HepG2 (cell line): ENCODE data around the gene KRT79. TPM values are rescaled to one million over a fixed set of nuclear protein-coding genes. Genes with fewer than 3 reads are reported as not detected.

Source experiments
- ATAC-seq: fragments of 200-7000 bp; cut with Tn5 transposase; 3 replicates; pipeline ENCODE4 v1.9.1; 2020; ENCODE audit warnings: mild to moderate bottlenecking, moderate library complexity
- BruUV-seq: library from RNA; stranded (reverse); fragments of 400-500 nt; replicated peaks from 2 replicates; lab custom pipeline; 2021; lab: Mats Ljungman, UMichigan
- CTCF ChIA-PET: fragments of 300-600 bp; formaldehyde crosslinking; extraction: SDS; loops from one replicate; lab custom pipeline; 2021; ENCODE audit warnings: low total read pairs, inconsistent platforms, low intra/inter-chr PET ratio; lab: Yijun Ruan, JAX
- POLR2A ChIA-PET: fragments of 350-600 bp; sonication (Branson Sonifier 250); formaldehyde crosslinking; loops from one replicate; lab custom pipeline; 2020; ENCODE audit warnings: antibody characterized with exemption, inconsistent platforms; lab: Yijun Ruan, JAX
- DNase-seq: peaks from one replicate; pipeline ENCODE4 v3.0.0-alpha.2; 2015; ENCODE audit warnings: low spot score
- FAIRE-seq: peaks from 3 replicates; lab custom pipeline; 2011; peaks lifted over from hg19 to GRCh38; lab: Jason Lieb, UNC
- H2AFZ ChIP-seq: one replicate; pipeline ENCODE4 v1.6.1; 2011; ENCODE audit warnings: low read length, inconsistent platforms
- H3K27ac ChIP-seq: fragments of 300-600 bp; 3 replicates; pipeline ENCODE4 v1.8.0; 2011; ENCODE audit warnings: mixed run types, mild to moderate bottlenecking, mixed read lengths, low read length, inconsistent platforms; ENCODE audit not compliant: insufficient read depth; ENCODE audit errors: extremely low read length
- H3K27me3 ChIP-seq, 2 experiments: fragments of 200-600 bp in 1 of 2; 2 replicates in 1 of 2; 3 replicates in 1 of 2; pipeline versions ENCODE4 v1.6.0 to v1.8.0; 2011; ENCODE audit warnings: low read length in 2 of 2, mild to moderate bottlenecking in 2 of 2, moderate library complexity in 2 of 2, inconsistent platforms in 1 of 2; ENCODE audit not compliant: insufficient read depth in 2 of 2, control insufficient read depth in 1 of 2
- H3K36me3 ChIP-seq, 2 experiments: fragments of 200-600 bp in 1 of 2; replicated peaks in 1 of 2; 2 replicates in 1 of 2; 3 replicates in 1 of 2; pipeline versions ENCODE4 v1.5.1 to v1.8.0; 2011; ENCODE audit warnings: low read length in 2 of 2, inconsistent platforms in 1 of 2; ENCODE audit not compliant: insufficient read depth in 2 of 2, control insufficient read depth in 1 of 2
- H3K4me1 ChIP-seq: 2 replicates; pipeline ENCODE4 v1.5.1; 2012; ENCODE audit warnings: low read length, inconsistent platforms; ENCODE audit not compliant: insufficient read depth
- H3K4me2 ChIP-seq: 2 replicates; pipeline ENCODE4 v1.6.0; 2011; ENCODE audit warnings: low read depth, low read length, inconsistent platforms
- H3K4me3 ChIP-seq, 3 experiments: fragments of 200-600 bp in 1 of 3; sonication (generic), shearing (Covaris generic) in 1 of 3; replicated peaks in 1 of 3; 2 replicates each; pipeline ENCODE4 v1.5.1; 2011 to 2016; ENCODE audit warnings: low read length in 3 of 3, inconsistent platforms in 2 of 3, low read depth in 2 of 3, mild to moderate bottlenecking in 2 of 3, control low read depth in 1 of 3, mixed read lengths in 1 of 3; ENCODE audit not compliant: insufficient read depth in 1 of 3
- H3K79me2 ChIP-seq: one replicate; pipeline ENCODE4 v1.6.1; 2011; ENCODE audit warnings: low read length, inconsistent platforms; ENCODE audit not compliant: insufficient read depth
- H3K9ac ChIP-seq: 2 replicates; pipeline ENCODE4 v1.6.0; 2011; ENCODE audit warnings: mild to moderate bottlenecking, low read depth, low read length, inconsistent platforms; ENCODE audit not compliant: insufficient read depth
- H3K9me3 ChIP-seq: 2 replicates; pipeline ENCODE4 v1.5.1; 2012; ENCODE audit warnings: mild to moderate bottlenecking, low read length
- H4K20me1 ChIP-seq: 2 replicates; pipeline ENCODE4 v1.6.0; 2011; ENCODE audit warnings: inconsistent platforms, mild to moderate bottlenecking, low read length, moderate library complexity; ENCODE audit not compliant: insufficient read depth
- CENPX ChIP-seq: sonication (generic); formaldehyde crosslinking; IDR thresholded peaks from 2 replicates; pipeline ENCODE4 v1.9.0; 2021; ENCODE audit warnings: mild to moderate bottlenecking, missing genetic modification reagents, moderate library complexity
- KLF12 ChIP-seq: sonication (generic); formaldehyde crosslinking; IDR thresholded peaks from 2 replicates; pipeline ENCODE4 v1.4.0; 2020; ENCODE audit warnings: missing genetic modification reagents, borderline replicate concordance
- PRPF4 ChIP-seq: fragments of 200-400 bp; formaldehyde crosslinking; IDR thresholded peaks from 2 replicates; pipeline ENCODE4 v1.6.1; 2016; ENCODE audit warnings: low read length, low read depth; ENCODE audit not compliant: poor library complexity, severe bottlenecking
- REXO4 ChIP-seq: sonication (generic); formaldehyde crosslinking; IDR thresholded peaks from 2 replicates; pipeline ENCODE4 v1.8.0; 2022; ENCODE audit warnings: missing genetic modification reagents, mild to moderate bottlenecking, borderline replicate concordance
- ZBTB14 ChIP-seq: sonication (generic); formaldehyde crosslinking; IDR thresholded peaks from 2 replicates; pipeline ENCODE4 v1.4.0; 2020; ENCODE audit warnings: missing genetic modification reagents
- ZFP36 ChIP-seq: fragments of 150-350 bp; IDR thresholded peaks from 2 replicates; pipeline ENCODE4 v1.6.1; 2018; ENCODE audit warnings: borderline replicate concordance, low read length, low read depth; ENCODE audit not compliant: partially characterized antibody
- ZIK1 ChIP-seq: sonication (generic); formaldehyde crosslinking; IDR thresholded peaks from 2 replicates; pipeline ENCODE4 v1.5.0; 2020; ENCODE audit warnings: mild to moderate bottlenecking, low read depth, missing genetic modification reagents, borderline replicate concordance
- ZNF407 ChIP-seq: sonication (generic); formaldehyde crosslinking; IDR thresholded peaks from one replicate; pipeline ENCODE4 v1.5.1; 2020; ENCODE audit warnings: mild to moderate bottlenecking, missing genetic modification reagents; ENCODE audit errors: not compliant biosample characterization
- ZNF776 ChIP-seq: sonication (generic); formaldehyde crosslinking; IDR thresholded peaks from 2 replicates; pipeline ENCODE4 v1.4.0; 2020; ENCODE audit warnings: mild to moderate bottlenecking, missing genetic modification reagents
- WGBS: methylation state at CpG from one replicate; pipeline ENCODE4 v1.1.6; 2017; ENCODE audit warnings: low lambda C conversion rate; 5-methylcytosine and 5-hydroxymethylcytosine counted together
- in situ Hi-C: cut with HindIII; loops from 2 replicates; pipeline ENCODE4 v1.10.0; 2017; ENCODE audit warnings: low pct_unique_long_range_greater_than_20kb; ENCODE audit not compliant: extremely low pct_ligation_motif_present
- intact Hi-C: fragments of 100-400 bp; cut with micrococcal nuclease; formaldehyde crosslinking; loops from one replicate; pipeline ENCODE4 v1.10.0; 2022; ENCODE audit not compliant: unreplicated experiment
- polyA plus RNA-seq, 8 experiments: library from polyadenylated mRNA; depleted of rRNA in 3 of 8; stranded (reverse) in 7 of 8; unstranded in 1 of 8; fragments of >200 nt; fragmentation: Illumina TruSeq in 4 of 8; extraction: Trizol in 4 of 8; gene quantifications; 2 replicates each; pipeline versions ENCODE4 v1.2.1 to v1.2.3, GENCODE V29; 2011 to 2016; ENCODE audit warnings: low read depth in 4 of 8, missing spikeins in 1 of 8, mixed read lengths in 1 of 8; ENCODE audit not compliant: insufficient read depth in 1 of 8
- total RNA-seq, 5 experiments: library from RNA; depleted of rRNA; stranded (reverse); fragments of >200 nt; fragmentation: Illumina TruSeq; extraction: Trizol; gene quantifications; 2 replicates each; pipeline ENCODE4 v1.2.3, GENCODE V29; 2016; ENCODE audit warnings: low read depth in 1 of 5

The KRT79 gene
- total and polyA plus RNA-seq, 2 of the 13 experiments (the other 11 are each of a cell fraction or from before 2014, with no cell fraction given) = 0.09 TPM; not detected in 1

- no peak for TF ChIP-seq ZNF407 (CRISPR knock-in tag)
Observed at GRCh38 chr12:52836042-52836466, 1.9 kb upstream of the KRT79 start (continued).

- no peak overlapping the region for H3K9ac ChIP-seq
- no peaks in the 10 kb centered on the region for H3K9me3 ChIP-seq
- H2AFZ ChIP-seq = no peak overlapping the region
- no peaks in the 10 kb centered on the region for H4K20me1 ChIP-seq
- FAIRE-seq (no peak), ATAC-seq (no peak), DNase-seq (no peak)
- no peaks in the 10 kb centered on the region for H3K36me3 ChIP-seq
- H3K4me3 ChIP-seq = no peak overlapping the region
- H3K4me1 ChIP-seq = no peaks in the 10 kb centered on the region
- WGBS = 6% methylated on average over 7 of the region's 15 CpGs
- TF ChIP-seq ZIK1 (CRISPR knock-in tag) = no peak
- TF ChIP-seq ZBTB14 (CRISPR knock-in tag) = no peak
- TF ChIP-seq CENPX (CRISPR knock-in tag) = no peak
- TF ChIP-seq ZFP36 = no peak
- no peak for TF ChIP-seq REXO4 (CRISPR knock-in tag)
- no peak for TF ChIP-seq PRPF4
- no peak for TF ChIP-seq ZNF776 (CRISPR knock-in tag)
- no peak for TF ChIP-seq KLF12 (CRISPR knock-in tag)
- H3K27me3 ChIP-seq = peaks cover 5 to 56% of the 10 kb centered on the region in 2 experiments
- intact Hi-C loops (no loop called here), in situ Hi-C loops (no loop called here)
- POLR2A ChIA-PET = no interaction called here
- H3K27ac ChIP-seq = no peak overlapping the region
- CTCF ChIA-PET = no interaction called here
- BruUV-seq = no TSS peak
- H3K79me2 ChIP-seq = no peaks in the 10 kb centered on the region
- no peak overlapping the region for H3K4me2 ChIP-seq
Observed at GRCh38 chr12:52835271-52836041, 1.3 kb upstream of the KRT79 start.
